ENCODE measurements around the gene SAP130. TPM values are rescaled to one million over a fixed set of nuclear protein-coding genes. Genes with fewer than 3 reads are reported as not detected.

The SAP130 gene
- total RNA-seq, 1 experiment from 2014 or later = 45.6 TPM

GRCh38 chr2:127996160-127996559, 31.7 kb downstream of the SAP130 start:
- H4K5ac ChIP-seq (ENCODE audit: insufficient read length, low read depth, low read length) = no peak overlapping the region
- H3K4me2 ChIP-seq (ENCODE audit: insufficient read depth, insufficient read length, low read length) = no peak overlapping the region
- DNase-seq = no peak
- no peak for TF ChIP-seq CTCF (conservative IDR thresholded peaks at IDR 0.05)
- WGBS (ENCODE audit: extremely low coverage, insufficient read length, low lambda C conversion rate) = no CpG with 5 or more reads among the region's 9 CpGs
- Mint-ChIP-seq H3K27ac (no peak overlapping the region), H3K4me1 (no peaks in the 10 kb centered on the region), H3K27me3 (ENCODE audit: low read depth) (no peaks in the 10 kb centered on the region), H3K4me3 (no peak overlapping the region), H3K9me3 (no peaks in the 10 kb centered on the region), H3K36me3 (ENCODE audit: insufficient read depth in 1 of 3, low read depth in 3 of 3) (peaks cover 30 to 79% (median 71%) of the 10 kb centered on the region in 3 experiments; a peak in 6 of 7 replicates)
- no peak overlapping the region for H3K9ac ChIP-seq (ENCODE audit: extremely low read depth, insufficient read length, low read length)
- H4K20me1 ChIP-seq (ENCODE audit: control insufficient read depth, insufficient read depth, insufficient read length) = no peaks in the 10 kb centered on the region
- no peak overlapping the region for H2AFZ ChIP-seq (ENCODE audit: low read length)
- H3K14ac ChIP-seq (ENCODE audit: insufficient read depth, low read length) = no peak overlapping the region
- H4K91ac ChIP-seq (ENCODE audit: insufficient read length, low read depth, low read length) = no peak overlapping the region
- no peak overlapping the region for H3T11ph ChIP-seq (ENCODE audit: low read length)
- H2BK5ac ChIP-seq (ENCODE audit: insufficient read length, low read length) = no peak overlapping the region
- H3K56ac ChIP-seq (ENCODE audit: insufficient read length, low read depth, low read length) = no peak overlapping the region
- no peaks in the 10 kb centered on the region for H3K23me2 ChIP-seq (ENCODE audit: insufficient read length, low read depth, low read length, poor library complexity, severe bottlenecking)
- no peak overlapping the region for H3K4ac ChIP-seq (ENCODE audit: low read depth, low read length)
- H3K79me1 ChIP-seq (ENCODE audit: insufficient read depth, low read depth, low read length, poor library complexity, severe bottlenecking) = no peaks in the 10 kb centered on the region
- no peaks in the 10 kb centered on the region for H3K4me1 ChIP-seq (ENCODE audit: insufficient read depth, low read length)
- H2BK12ac ChIP-seq (ENCODE audit: insufficient read length, low read depth, low read length) = no peak overlapping the region
- no peak overlapping the region for H2AK5ac ChIP-seq (ENCODE audit: insufficient read length, low read length)
- no peak overlapping the region for H4K8ac ChIP-seq (replicated peaks; ENCODE audit: insufficient read length, low read depth, low read length)
- no peaks in the 10 kb centered on the region for H3K27me3 ChIP-seq (ENCODE audit: insufficient read depth, low read length)
- no peak overlapping the region for H3K23ac ChIP-seq (ENCODE audit: insufficient read length, low read depth, low read length)
- H3K79me2 ChIP-seq (ENCODE audit: insufficient read depth, low read length) = no peaks in the 10 kb centered on the region
- no peak overlapping the region for H2BK15ac ChIP-seq (ENCODE audit: low read depth, low read length)
- H3K18ac ChIP-seq (ENCODE audit: insufficient read length, low read depth, low read length) = no peak overlapping the region
- no peak overlapping the region for H3K27ac ChIP-seq (ENCODE audit: insufficient read length, low read depth, low read length)
- H2BK120ac ChIP-seq (ENCODE audit: low read depth, low read length, poor library complexity, severe bottlenecking) = no peak overlapping the region
- H3K9me3 ChIP-seq (ENCODE audit: control insufficient read depth, low read depth, low read length) = no peaks in the 10 kb centered on the region
- no peak overlapping the region for H2BK20ac ChIP-seq (ENCODE audit: low read depth, low read length, poor library complexity, severe bottlenecking)

All from H9 (cell line).